Suppressor macrophage treated with lipopolysaccharide for 4 hours (primary cell): ENCODE results near the gene LIMS1.
"Not testable (repeated sequence)": the region's sequence is repeated elsewhere in the genome, so short reads cannot be mapped to it uniquely, and the experiment has no call there.

Source experiments
- DNase-seq: peaks from one replicate; pipeline ENCODE4 v3.0.0-alpha.2; 2020

LIMS1 gene

GRCh38 chr2:108553209-108553919, 19.1 kb downstream of the LIMS1 start:
- no peak for DNase-seq

GRCh38 chr2:108554528-108554927, 20.3 kb downstream of the LIMS1 start:
- DNase-seq, result no peak

GRCh38 chr2:108555572-108555971, 21.3 kb downstream of the LIMS1 start:
- DNase-seq, result no peak

GRCh38 chr2:108556581-108556980, 22.3 kb downstream of the LIMS1 start:
- DNase-seq, result not testable (repeated sequence)

- DNase-seq, result no peak
Observed at GRCh38 chr2:108560241-108560811, 26.1 kb downstream of the LIMS1 start.

- DNase-seq, result no peak
Observed at GRCh38 chr2:108560895-108561530, 26.7 kb downstream of the LIMS1 start.

- DNase-seq, result no peak
Observed at GRCh38 chr2:108562274-108562673, 28.0 kb downstream of the LIMS1 start.

- no peak for DNase-seq
Observed at GRCh38 chr2:108564510-108564909, 30.2 kb downstream of the LIMS1 start.

GRCh38 chr2:108565778-108566375, 31.6 kb downstream of the LIMS1 start:
- no peak for DNase-seq

GRCh38 chr2:108570416-108570815, 36.1 kb downstream of the LIMS1 start:
- DNase-seq, result no peak

GRCh38 chr2:108571286-108571685, 37.0 kb downstream of the LIMS1 start:
- no peak for DNase-seq

- DNase-seq, result peak; percentile 70
Observed at GRCh38 chr2:108573061-108573460, 38.8 kb downstream of the LIMS1 start.

GRCh38 chr2:108574332-108574731, 40.1 kb downstream of the LIMS1 start:
- no peak for DNase-seq

- no peak for DNase-seq
Observed at GRCh38 chr2:108575132-108575966, 41.1 kb downstream of the LIMS1 start.

- no peak for DNase-seq
Observed at GRCh38 chr2:108577099-108577498, 42.8 kb downstream of the LIMS1 start.

- peak; percentile 67 for DNase-seq
Observed at GRCh38 chr2:108579623-108580022, 45.4 kb downstream of the LIMS1 start.

GRCh38 chr2:108580050-108580449, 45.8 kb downstream of the LIMS1 start:
- no peak for DNase-seq

- peak; percentile 90 for DNase-seq
Observed at GRCh38 chr2:108583903-108584520, 49.7 kb downstream of the LIMS1 start.

- peak; percentile 87 for DNase-seq
Observed at GRCh38 chr2:108585436-108585835, 51.2 kb downstream of the LIMS1 start.

GRCh38 chr2:108586116-108586515, 51.8 kb downstream of the LIMS1 start:
- no peak for DNase-seq

- DNase-seq, result no peak
Observed at GRCh38 chr2:108586631-108587030, 52.4 kb downstream of the LIMS1 start.

GRCh38 chr2:108587621-108588020, 53.4 kb downstream of the LIMS1 start:
- DNase-seq, result peak; percentile 52
